Parathyroid adenoma (tissue), 2 donors: ENCODE measurements around the gene FCER2.

Experiments used
- H2AFZ ChIP-seq: fragments of 300-600 bp; sonication (generic); one replicate; pipeline ENCODE4 v1.7.0; 2017; ENCODE audit warnings: antibody characterized with exemption, mild to moderate bottlenecking
- H3K27ac ChIP-seq: fragments of 300-600 bp; sonication (generic); one replicate; pipeline ENCODE4 v1.7.0; 2017
- H3K27me3 ChIP-seq: fragments of 300-600 bp; sonication (generic); one replicate; pipeline ENCODE4 v1.7.0; 2017; ENCODE audit warnings: low read length; ENCODE audit not compliant: control insufficient read depth, insufficient read depth
- H3K36me3 ChIP-seq: fragments of 300-600 bp; sonication (generic); one replicate; pipeline ENCODE4 v1.7.0; 2017; ENCODE audit warnings: low read length; ENCODE audit not compliant: control insufficient read depth, insufficient read depth
- H3K4me1 ChIP-seq: fragments of 300-600 bp; sonication (generic); one replicate; pipeline ENCODE4 v1.7.0; 2017; ENCODE audit warnings: control low read depth
- H3K4me2 ChIP-seq: fragments of 300-600 bp; sonication (generic); one replicate; pipeline ENCODE4 v1.7.0; 2017; ENCODE audit warnings: low read length
- H3K4me3 ChIP-seq: fragments of 300-600 bp; sonication (generic); one replicate; pipeline ENCODE4 v1.7.0; 2017; ENCODE audit warnings: low read depth, low read length
- H3K79me2 ChIP-seq: fragments of 300-600 bp; sonication (generic); one replicate; pipeline ENCODE4 v1.7.0; 2017; ENCODE audit warnings: control low read depth
- H3K9ac ChIP-seq: fragments of 300-600 bp; sonication (generic); one replicate; pipeline ENCODE4 v1.7.0; 2017; ENCODE audit warnings: mild to moderate bottlenecking
- H3K9me3 ChIP-seq: fragments of 300-600 bp; sonication (generic); one replicate; pipeline ENCODE4 v1.7.0; 2017; ENCODE audit warnings: low read length; ENCODE audit not compliant: control insufficient read depth
- TF ChIP-seq, protein P1 (sequence below): fragments of 300-600 bp; sonication (generic); IDR thresholded peaks from one replicate; pipeline ENCODE4 v1.7.0; 2017; ENCODE audit warnings: antibody characterized with exemption, mild to moderate bottlenecking
- donor health status: primary hyperparathyroidism.

Gene FCER2

DNA sequence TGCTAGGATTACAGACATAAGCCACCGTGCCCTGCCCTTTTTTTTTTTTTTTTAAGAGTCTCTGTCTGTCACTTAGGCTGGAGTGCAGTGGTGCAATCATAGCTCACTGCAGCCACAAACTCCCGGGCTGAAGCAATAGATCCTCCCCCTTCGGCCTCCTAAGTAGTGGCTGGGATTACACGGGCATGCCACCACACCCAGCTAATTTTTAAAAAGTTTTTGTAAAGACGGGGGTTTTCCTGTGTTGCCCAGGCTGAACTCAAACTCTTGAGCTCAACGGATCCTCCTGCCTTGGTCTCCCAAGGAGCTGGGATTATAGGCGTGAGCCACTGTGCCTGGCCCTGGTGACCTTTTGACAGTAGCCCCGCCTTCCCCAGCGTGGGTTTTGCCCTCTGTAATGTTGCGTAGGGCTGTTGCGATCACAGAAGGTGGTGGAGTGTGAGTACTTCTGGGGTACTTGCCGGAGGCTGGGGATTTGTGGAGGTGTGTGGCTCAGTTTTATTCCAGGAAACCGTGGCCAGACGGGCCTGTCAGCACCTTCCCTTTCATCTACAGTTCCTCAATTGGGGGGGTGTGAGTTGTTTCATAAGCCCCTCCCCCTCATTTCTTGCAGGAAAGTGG is 44.7 kb downstream of the FCER2 start:
- no peaks in the 10 kb centered on the region for H3K9me3 ChIP-seq
- H3K4me3 ChIP-seq: no peak overlapping the region
- H3K4me2 ChIP-seq: no peak overlapping the region
- H3K27me3 ChIP-seq: peaks cover 3% of the 10 kb centered on the region
- no peaks in the 10 kb centered on the region for H3K4me1 ChIP-seq
- H3K27ac ChIP-seq: no peak overlapping the region
- TF ChIP-seq, protein P1, sequence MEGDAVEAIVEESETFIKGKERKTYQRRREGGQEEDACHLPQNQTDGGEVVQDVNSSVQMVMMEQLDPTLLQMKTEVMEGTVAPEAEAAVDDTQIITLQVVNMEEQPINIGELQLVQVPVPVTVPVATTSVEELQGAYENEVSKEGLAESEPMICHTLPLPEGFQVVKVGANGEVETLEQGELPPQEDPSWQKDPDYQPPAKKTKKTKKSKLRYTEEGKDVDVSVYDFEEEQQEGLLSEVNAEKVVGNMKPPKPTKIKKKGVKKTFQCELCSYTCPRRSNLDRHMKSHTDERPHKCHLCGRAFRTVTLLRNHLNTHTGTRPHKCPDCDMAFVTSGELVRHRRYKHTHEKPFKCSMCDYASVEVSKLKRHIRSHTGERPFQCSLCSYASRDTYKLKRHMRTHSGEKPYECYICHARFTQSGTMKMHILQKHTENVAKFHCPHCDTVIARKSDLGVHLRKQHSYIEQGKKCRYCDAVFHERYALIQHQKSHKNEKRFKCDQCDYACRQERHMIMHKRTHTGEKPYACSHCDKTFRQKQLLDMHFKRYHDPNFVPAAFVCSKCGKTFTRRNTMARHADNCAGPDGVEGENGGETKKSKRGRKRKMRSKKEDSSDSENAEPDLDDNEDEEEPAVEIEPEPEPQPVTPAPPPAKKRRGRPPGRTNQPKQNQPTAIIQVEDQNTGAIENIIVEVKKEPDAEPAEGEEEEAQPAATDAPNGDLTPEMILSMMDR: no peak
- H3K9ac ChIP-seq: no peak overlapping the region
- H3K79me2 ChIP-seq: no peaks in the 10 kb centered on the region
- no peaks in the 10 kb centered on the region for H3K36me3 ChIP-seq
- no peak overlapping the region for H2AFZ ChIP-seq

DNA sequence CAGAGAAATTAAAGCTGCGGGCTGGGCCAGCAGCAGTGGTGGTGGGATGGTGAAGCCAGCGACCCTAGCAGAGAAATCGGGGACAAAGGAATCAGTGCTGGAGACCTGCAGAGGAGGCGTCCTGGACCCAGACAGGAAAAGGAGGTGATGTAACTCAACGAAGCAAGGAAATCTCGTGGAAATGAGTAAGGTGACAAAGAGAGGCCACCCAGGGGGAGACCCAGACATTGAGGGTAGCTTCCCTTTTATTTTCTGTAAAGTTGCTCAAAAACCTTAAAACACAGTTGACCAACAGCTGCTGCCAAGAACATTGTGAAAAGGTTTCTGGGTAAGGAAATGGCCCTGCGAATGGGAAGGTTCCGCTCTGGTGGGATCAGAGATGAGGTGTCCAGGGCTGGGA is 46.4 kb downstream of the FCER2 start:
- Histone ChIP-seq H3K4me3 (no peak overlapping the region), H3K79me2 (no peaks in the 10 kb centered on the region), H3K27me3 (no peaks in the 10 kb centered on the region), H3K36me3 (no peaks in the 10 kb centered on the region), H3K27ac (no peak overlapping the region), H3K9ac (no peak overlapping the region), H2AFZ (no peak overlapping the region), H3K4me1 (no peaks in the 10 kb centered on the region), H3K9me3 (no peaks in the 10 kb centered on the region), H3K4me2 (no peak overlapping the region)
- TF ChIP-seq, protein P1: no peak

DNA sequence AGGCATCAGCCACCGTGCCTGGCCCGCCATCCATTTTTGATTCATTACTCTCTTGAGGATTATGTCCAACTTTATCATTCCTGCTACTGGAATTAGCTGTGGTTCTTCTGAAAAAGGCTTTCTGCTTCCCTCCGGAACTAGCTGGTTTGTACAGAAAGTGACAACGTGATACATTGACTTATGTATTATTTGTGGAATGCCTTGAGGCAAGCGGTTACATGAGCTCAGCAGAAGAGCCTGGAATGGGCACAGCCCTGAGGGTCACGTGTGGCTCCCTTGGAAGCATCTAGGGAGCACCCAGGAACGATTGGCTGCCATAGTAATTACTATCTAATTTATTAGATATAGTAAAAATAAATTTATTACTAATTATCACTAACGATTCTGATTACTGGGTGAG is 47.5 kb downstream of the FCER2 start:
- TF ChIP-seq, protein P1: no peak
- Histone ChIP-seq H3K9me3 (no peaks in the 10 kb centered on the region), H3K27ac (no peak overlapping the region), H3K4me1 (no peaks in the 10 kb centered on the region), H3K36me3 (no peaks in the 10 kb centered on the region), H3K27me3 (no peaks in the 10 kb centered on the region), H3K79me2 (no peaks in the 10 kb centered on the region), H3K4me3 (no peak overlapping the region), H3K4me2 (no peak overlapping the region), H2AFZ (no peak overlapping the region), H3K9ac (no peak overlapping the region)

DNA sequence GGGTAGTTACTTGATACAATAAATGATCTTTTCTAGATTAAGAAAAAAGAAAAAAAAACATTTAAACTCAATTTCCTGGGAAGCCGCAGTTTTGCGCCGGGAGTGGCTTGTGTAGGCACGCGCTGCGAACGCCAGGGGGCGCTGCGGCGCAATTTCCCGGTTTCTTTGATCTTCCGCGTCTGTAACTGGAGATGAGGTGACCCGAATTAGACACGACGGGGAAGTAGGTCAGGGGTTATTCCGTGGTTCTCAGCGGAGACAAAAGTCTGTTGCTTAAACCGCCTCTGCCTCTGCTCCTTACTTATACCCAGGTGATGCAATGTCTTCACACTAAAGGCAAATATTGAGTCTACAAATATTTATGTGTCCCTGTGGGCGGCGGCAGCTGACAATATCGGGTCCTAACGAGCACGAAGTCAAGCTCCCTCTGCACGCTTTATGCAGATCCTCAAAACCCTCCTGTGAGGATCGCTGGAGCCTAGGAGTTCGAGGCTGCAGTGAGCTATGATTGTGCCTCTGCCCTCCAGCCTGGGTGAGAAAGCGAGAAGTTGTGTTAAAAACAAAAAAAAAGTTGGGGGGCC is 49.8 kb downstream of the FCER2 start:
- no peaks in the 10 kb centered on the region for H3K79me2 ChIP-seq
- H3K9ac ChIP-seq: no peak overlapping the region
- no peaks in the 10 kb centered on the region for H3K36me3 ChIP-seq
- TF ChIP-seq, protein P1: peak; percentile 97
- H3K27ac ChIP-seq: no peak overlapping the region
- H3K27me3 ChIP-seq: no peaks in the 10 kb centered on the region
- H3K9me3 ChIP-seq: no peaks in the 10 kb centered on the region
- H2AFZ ChIP-seq: peak overlapping the region; percentile 66
- H3K4me1 ChIP-seq: no peaks in the 10 kb centered on the region
- H3K4me3 ChIP-seq: peak overlapping the region; percentile 29
- peak overlapping the region; percentile 67 for H3K4me2 ChIP-seq

DNA sequence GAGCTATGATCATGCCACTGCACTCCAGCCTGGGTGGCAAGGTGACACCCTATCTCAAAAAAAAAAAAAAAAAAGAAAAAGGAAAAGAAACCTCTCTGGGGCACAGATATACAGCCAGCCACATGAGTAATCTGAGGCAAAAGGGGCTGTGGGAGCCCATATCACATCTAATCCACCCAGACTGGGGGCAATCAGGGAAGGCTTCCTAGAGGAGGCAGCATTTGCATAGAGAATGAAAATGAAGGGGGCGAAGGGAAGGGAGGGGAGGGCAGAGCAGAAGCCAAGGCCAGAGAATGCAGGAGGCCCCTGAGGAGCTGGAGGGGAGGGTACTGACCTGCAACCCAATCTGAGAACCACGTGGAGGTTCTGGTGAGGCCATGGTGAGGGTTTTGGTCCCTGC is 51.8 kb downstream of the FCER2 start:
- no peak overlapping the region for H3K27ac ChIP-seq
- H3K79me2 ChIP-seq: no peaks in the 10 kb centered on the region
- H3K9me3 ChIP-seq: no peaks in the 10 kb centered on the region
- TF ChIP-seq, protein P1: no peak
- H3K4me1 ChIP-seq: no peaks in the 10 kb centered on the region
- H3K4me2 ChIP-seq: no peak overlapping the region
- no peak overlapping the region for H3K4me3 ChIP-seq
- H3K36me3 ChIP-seq: no peaks in the 10 kb centered on the region
- H2AFZ ChIP-seq: no peak overlapping the region
- H3K27me3 ChIP-seq: no peaks in the 10 kb centered on the region
- H3K9ac ChIP-seq: no peak overlapping the region
